A673 (cell line): Measurements from ENCODE around the gene CD164.

Experiments used
- EZH2 ChIP-seq: fragments of 200-600 bp; sonication (generic); IDR thresholded peaks from 2 replicates; pipeline ENCODE4 v1.6.1; 2017; ENCODE audit warnings: borderline replicate concordance, low read depth, mild to moderate bottlenecking, mixed read lengths, antibody characterized with exemption, low read length; ENCODE audit not compliant: poor library complexity, severe bottlenecking
- TF ChIP-seq, protein P1 (sequence below): fragments of 300-800, 200-600 bp; sonication (generic); conservative IDR thresholded peaks from 2 replicates; pipeline ENCODE4 v1.5.1; 2017; ENCODE audit warnings: low read depth, mild to moderate bottlenecking, antibody characterized with exemption, low read length, moderate library complexity, mixed read lengths

DNA sequence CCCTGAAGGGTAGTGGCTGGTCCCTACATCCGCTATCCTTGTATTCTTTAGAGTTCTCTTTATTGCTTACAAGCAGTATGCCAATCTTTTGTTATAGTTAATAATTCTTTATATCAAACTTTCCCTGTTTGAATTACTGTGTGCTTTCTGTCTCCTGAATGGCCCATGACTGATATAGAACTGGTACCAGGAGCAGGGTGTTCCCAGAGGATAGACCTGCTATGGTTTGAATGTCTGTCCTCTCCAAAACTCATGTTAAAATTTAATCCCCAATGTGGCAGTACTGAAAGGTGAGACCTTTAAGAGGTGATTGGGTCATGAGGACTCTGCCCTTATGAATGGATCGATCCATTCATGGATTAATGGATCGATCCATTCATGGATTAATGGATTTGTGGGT is 26.0 kb downstream of the CD164 start:
- TF ChIP-seq, protein P1, sequence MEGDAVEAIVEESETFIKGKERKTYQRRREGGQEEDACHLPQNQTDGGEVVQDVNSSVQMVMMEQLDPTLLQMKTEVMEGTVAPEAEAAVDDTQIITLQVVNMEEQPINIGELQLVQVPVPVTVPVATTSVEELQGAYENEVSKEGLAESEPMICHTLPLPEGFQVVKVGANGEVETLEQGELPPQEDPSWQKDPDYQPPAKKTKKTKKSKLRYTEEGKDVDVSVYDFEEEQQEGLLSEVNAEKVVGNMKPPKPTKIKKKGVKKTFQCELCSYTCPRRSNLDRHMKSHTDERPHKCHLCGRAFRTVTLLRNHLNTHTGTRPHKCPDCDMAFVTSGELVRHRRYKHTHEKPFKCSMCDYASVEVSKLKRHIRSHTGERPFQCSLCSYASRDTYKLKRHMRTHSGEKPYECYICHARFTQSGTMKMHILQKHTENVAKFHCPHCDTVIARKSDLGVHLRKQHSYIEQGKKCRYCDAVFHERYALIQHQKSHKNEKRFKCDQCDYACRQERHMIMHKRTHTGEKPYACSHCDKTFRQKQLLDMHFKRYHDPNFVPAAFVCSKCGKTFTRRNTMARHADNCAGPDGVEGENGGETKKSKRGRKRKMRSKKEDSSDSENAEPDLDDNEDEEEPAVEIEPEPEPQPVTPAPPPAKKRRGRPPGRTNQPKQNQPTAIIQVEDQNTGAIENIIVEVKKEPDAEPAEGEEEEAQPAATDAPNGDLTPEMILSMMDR: no peak
- no peak for TF ChIP-seq EZH2
